IMR-90 (cell line): Measurements from ENCODE around the gene CDX2. TPM values are rescaled to one million over a fixed set of nuclear protein-coding genes. Genes with fewer than 3 reads are reported as not detected.

Experiments
- ATAC-seq: fragments of 200-7000 bp; cut with Tn5 transposase; 2 replicates; pipeline ENCODE4 v1.9.1; 2020; ENCODE audit warnings: low read depth, mild to moderate bottlenecking, moderate library complexity
- BruUV-seq: library from RNA; stranded (reverse); fragments of 400-500 nt; replicated peaks from 2 replicates; lab custom pipeline; 2021; lab: Mats Ljungman, UMichigan
- CTCF ChIA-PET: fragments of 300-600 bp; formaldehyde crosslinking; extraction: SDS; loops from one replicate; lab custom pipeline; 2021; ENCODE audit warnings: antibody characterized with exemption; lab: Yijun Ruan, JAX
- POLR2A ChIA-PET: fragments of 300-600 bp; sonication (Branson Sonifier 250); formaldehyde crosslinking; loops from one replicate; lab custom pipeline; 2022; ENCODE audit warnings: antibody characterized with exemption; ENCODE audit not compliant: unreplicated experiment; lab: Charles Lee
- DNase-seq: peaks from one replicate; pipeline ENCODE4 v3.0.0; 2013
- H2AFZ ChIP-seq: replicated peaks from 2 replicates; pipeline ENCODE3; 2013; ENCODE audit warnings: low read length, mild to moderate bottlenecking; ENCODE audit not compliant: poor library complexity
- H2AK5ac ChIP-seq: 2 replicates; pipeline ENCODE4 v1.6.1; 2013; ENCODE audit warnings: low read depth, low read length, inconsistent platforms
- H2AK9ac ChIP-seq: replicated peaks from 2 replicates; pipeline ENCODE3; 2013; ENCODE audit warnings: mild to moderate bottlenecking, low read depth, low read length, moderate library complexity; ENCODE audit not compliant: poor library complexity
- H2BK120ac ChIP-seq: 2 replicates; pipeline ENCODE4 v1.6.1; 2013; ENCODE audit warnings: low read depth, low read length, inconsistent platforms
- H2BK15ac ChIP-seq: 3 replicates; pipeline ENCODE4 v1.6.1; 2013; ENCODE audit warnings: low read depth, low read length, inconsistent platforms
- H2BK20ac ChIP-seq: 2 replicates; pipeline ENCODE4 v1.6.1; 2013; ENCODE audit warnings: low read depth, mild to moderate bottlenecking, inconsistent platforms, low read length, moderate library complexity
- H2BK5ac ChIP-seq: 2 replicates; pipeline ENCODE4 v1.6.1; 2013; ENCODE audit warnings: mild to moderate bottlenecking, low read depth, low read length, inconsistent platforms; ENCODE audit not compliant: poor library complexity, severe bottlenecking
- H3K14ac ChIP-seq: replicated peaks from 2 replicates; pipeline ENCODE4 v1.6.1; 2013; ENCODE audit warnings: low read depth, low read length, inconsistent platforms
- H3K18ac ChIP-seq: 2 replicates; pipeline ENCODE4 v1.6.1; 2013; ENCODE audit warnings: low read depth, low read length, control low read depth
- H3K23ac ChIP-seq: 2 replicates; pipeline ENCODE4 v1.6.1; 2013; ENCODE audit warnings: low read depth, low read length, inconsistent platforms
- H3K27ac ChIP-seq: 2 replicates; pipeline ENCODE4 v1.5.1; 2013; ENCODE audit warnings: mild to moderate bottlenecking, control low read depth, low read length; ENCODE audit not compliant: insufficient read depth
- H3K27me3 ChIP-seq: 2 replicates; pipeline ENCODE4 v1.6.1; 2013; ENCODE audit warnings: low read length; ENCODE audit not compliant: control insufficient read depth, insufficient read depth
- H3K36me3 ChIP-seq: 2 replicates; pipeline ENCODE4 v1.6.1; 2013; ENCODE audit warnings: low read length, mixed read lengths; ENCODE audit not compliant: control insufficient read depth, insufficient read depth
- H3K4ac ChIP-seq: 2 replicates; pipeline ENCODE4 v1.6.1; 2013; ENCODE audit warnings: low read depth, low read length, inconsistent platforms
- H3K4me1 ChIP-seq: 2 replicates; pipeline ENCODE4 v1.6.1; 2013; ENCODE audit warnings: low read length, mixed read lengths; ENCODE audit not compliant: control insufficient read depth, insufficient read depth
- H3K4me2 ChIP-seq: 2 replicates; pipeline ENCODE4 v1.6.1; 2013; ENCODE audit warnings: low read depth, mild to moderate bottlenecking, control low read depth, low read length, moderate library complexity
- H3K4me3 ChIP-seq: 2 replicates; pipeline ENCODE4 v1.5.1; 2013; ENCODE audit warnings: low read depth, mild to moderate bottlenecking, control low read depth, low read length, moderate library complexity; ENCODE audit not compliant: insufficient read depth
- H3K56ac ChIP-seq: 2 replicates; pipeline ENCODE4 v1.6.1; 2013; ENCODE audit warnings: low read length, inconsistent platforms; ENCODE audit not compliant: insufficient read depth; ENCODE audit errors: extremely low read depth
- H3K79me1 ChIP-seq, 2 experiments: 2 replicates each; pipeline ENCODE4 v1.6.1; 2013; ENCODE audit warnings: low read length in 2 of 2, inconsistent platforms in 1 of 2, low read depth in 1 of 2
- H3K9ac ChIP-seq: 2 replicates; pipeline ENCODE4 v1.6.1; 2013; ENCODE audit warnings: low read depth, low read length, control low read depth
- H3K9me1 ChIP-seq: 2 replicates; pipeline ENCODE4 v1.6.1; 2013; ENCODE audit warnings: low read length, inconsistent platforms; ENCODE audit not compliant: insufficient read depth
- H3K9me3 ChIP-seq: 2 replicates; pipeline ENCODE4 v1.6.1; 2013; ENCODE audit warnings: low read length; ENCODE audit not compliant: control insufficient read depth, insufficient read depth
- H4K20me1 ChIP-seq: 2 replicates; pipeline ENCODE4 v1.6.1; 2013; ENCODE audit warnings: low read length, inconsistent platforms; ENCODE audit not compliant: insufficient read depth
- H4K5ac ChIP-seq: 2 replicates; pipeline ENCODE4 v1.6.1; 2013; ENCODE audit warnings: mild to moderate bottlenecking, low read depth, low read length, control low read depth
- H4K8ac ChIP-seq, 2 experiments: 2 replicates each; pipeline ENCODE4 v1.6.1; 2013; ENCODE audit warnings: low read depth in 2 of 2, low read length in 2 of 2, control low read depth in 1 of 2, inconsistent platforms in 1 of 2
- H4K91ac ChIP-seq: 2 replicates; pipeline ENCODE4 v1.6.1; 2013; ENCODE audit warnings: low read depth, low read length, inconsistent platforms; ENCODE audit not compliant: insufficient read depth
- RFX5 ChIP-seq: IDR thresholded peaks from 2 replicates; pipeline ENCODE4 v1.8.0; 2012; ENCODE audit warnings: low read depth, mild to moderate bottlenecking, low read length, moderate library complexity
- SMC3 ChIP-seq: fragments of 150-350 bp; IDR thresholded peaks from 2 replicates; pipeline ENCODE4 v1.6.1; 2016; ENCODE audit warnings: low read depth, mild to moderate bottlenecking, antibody characterized with exemption, low read length, moderate library complexity
- USF2 ChIP-seq: fragments of 150-350 bp; IDR thresholded peaks from 2 replicates; pipeline ENCODE4 v1.6.1; 2017; ENCODE audit warnings: mild to moderate bottlenecking, antibody characterized with exemption, low read length, low read depth
- WGBS, 2 experiments: methylation state at CpG; one replicate each; pipeline versions ENCODE4 v1.1.5 to v1.1.7; 2013; ENCODE audit warnings: missing lambda C conversion rate in 2 of 2; ENCODE audit not compliant: insufficient read length in 1 of 2; ENCODE audit errors: extremely low coverage in 2 of 2; 5-methylcytosine and 5-hydroxymethylcytosine counted together
- dilution Hi-C: fragments of 300-500 bp; cut with HindIII; formaldehyde crosslinking; loops from one replicate; pipeline ENCODE4 v1.14.3; 2018; ENCODE audit warnings: low sequenced_read_pairs; ENCODE audit not compliant: unreplicated experiment
- in situ Hi-C: fragments of 300-500 bp; cut with MboI; formaldehyde crosslinking; loops from 3 replicates; pipeline ENCODE4 v1.14.3; 2019; ENCODE audit warnings: low sequenced_read_pairs, inconsistent platforms, mixed read lengths
- intact Hi-C: fragments of 100-400 bp; cut with micrococcal nuclease; formaldehyde crosslinking; loops from 2 replicates; pipeline ENCODE4 v1.10.0; 2022
- microRNA-seq, 2 experiments: library from miRNA; stranded (forward) in 1 of 2; unstranded in 1 of 2; fragments of 10-50 nt in 1 of 2; fragments of <30 nt in 1 of 2; gene quantifications in 1 of 2; microRNA quantifications in 1 of 2; one replicate each; pipeline versions ENCODE3 to v1.1.0; 2013 to 2020; ENCODE audit not compliant: insufficient read depth in 1 of 2, insufficient read length in 1 of 2, unreplicated experiment in 1 of 2
- polyA plus RNA-seq, 3 experiments: library from polyadenylated mRNA; depleted of rRNA; stranded (reverse); fragments of >200 nt; gene quantifications; 2 replicates each; pipeline ENCODE4 v1.2.3, GENCODE V29; 2012; ENCODE audit warnings: low replicate concordance in 1 of 3
- small RNA-seq, 5 experiments: library from RNA; depleted of rRNA; stranded (forward); fragments of <200 nt; gene quantifications; one replicate each; pipeline ENCODE3, GENCODE V24; 2012
- total RNA-seq: library from RNA; depleted of rRNA; stranded (reverse); fragments of >200 nt; gene quantifications from 2 replicates; pipeline ENCODE4 v1.2.3, GENCODE V29; 2012; rRNA removed

CDX2 gene
- total and polyA plus RNA-seq, 2 of the 4 experiments (the other 2 are of a cell fraction) = not detected

GRCh38 chr13:27911521-27911920, 57.6 kb downstream of the CDX2 start:
- H3K4ac ChIP-seq = no peak overlapping the region
- DNase-seq (no peak), ATAC-seq (no peak)
- H3K18ac ChIP-seq = no peak overlapping the region
- no peak overlapping the region for H2AFZ ChIP-seq
- no peak overlapping the region for H2BK120ac ChIP-seq
- intact Hi-C loops (no loop called here), in situ Hi-C loops (no loop called here), dilution Hi-C loops (no loop called here)
- H3K4me1 ChIP-seq = no peaks in the 10 kb centered on the region
- no CpG with 5 or more reads among the region's 2 CpGs for WGBS, 2 experiments
- TF ChIP-seq USF2 (no peak), SMC3 (no peak), RFX5 (no peak)
- no peak overlapping the region for H2AK5ac ChIP-seq
- no peak overlapping the region for H3K4me3 ChIP-seq
- no peak overlapping the region for H2AK9ac ChIP-seq
- H3K27me3 ChIP-seq = peaks cover 29% of the 10 kb centered on the region
- no peak overlapping the region for H3K56ac ChIP-seq
- H3K9me1 ChIP-seq = peaks cover 3% of the 10 kb centered on the region; the same call in 1 of the 2 replicates
- H3K79me1 ChIP-seq = no peaks in the 10 kb centered on the region
- no peak overlapping the region for H3K4me2 ChIP-seq
- H2BK15ac ChIP-seq = no peak overlapping the region
- H3K27ac ChIP-seq = no peak overlapping the region
- BruUV-seq = no TSS peak
- H2BK5ac ChIP-seq = no peak overlapping the region
- no peak overlapping the region for H3K9ac ChIP-seq
- no peaks in the 10 kb centered on the region for H3K36me3 ChIP-seq
- H4K5ac ChIP-seq = no peak overlapping the region
- no peak overlapping the region for H4K8ac ChIP-seq
- H3K23ac ChIP-seq = no peak overlapping the region
- H4K20me1 ChIP-seq = no peaks in the 10 kb centered on the region
- no peak overlapping the region for H2BK20ac ChIP-seq
- no peak overlapping the region for H4K91ac ChIP-seq
- peaks cover 2% of the 10 kb centered on the region; the same call in 1 of the 2 replicates for H3K9me3 ChIP-seq
- no peak overlapping the region for H3K14ac ChIP-seq
- ChIA-PET POLR2A (no interaction called here), CTCF (no interaction called here)

Small RNAs within 50 kb of the gene (microRNA-seq; reads per million reads assigned to microRNA genes)
- gene ATP5F1EP2 (ENCODE audit: insufficient read depth, insufficient read length) = not detected
- not detected for gene RN7SL272P (ENCODE audit: insufficient read depth, insufficient read length)

Small RNAs within 50 kb of the gene (small RNA-seq; reads per million reads assigned to genes)
- gene ATP5F1EP2 (0 reads per million in 5 experiments), gene RN7SL272P (0 reads per million in 5 experiments)

Other genes with a start within 250 kb of the CDX2 start
- not detected in 2 replicates for gene GSX1, start 176.8 kb downstream of the CDX2 start, total RNA-seq
- not detected in 2 replicates for gene GSX1, start 176.8 kb downstream of the CDX2 start, polyA plus RNA-seq (2012; rRNA removed)
- gene PDX1, start 49.3 kb downstream of the CDX2 start, total RNA-seq = not detected in 2 replicates
- gene PDX1, start 49.3 kb downstream of the CDX2 start, polyA plus RNA-seq (2012; rRNA removed) = not detected in 2 replicates
- not detected in 2 replicates for gene URAD, start 19.4 kb upstream of the CDX2 start, total RNA-seq
- gene URAD, start 19.4 kb upstream of the CDX2 start, polyA plus RNA-seq (2012; rRNA removed) = not detected in 2 replicates
- gene FLT3, start 131.3 kb upstream of the CDX2 start, total RNA-seq = not detected in 2 replicates
- not detected in 2 replicates for gene FLT3, start 131.3 kb upstream of the CDX2 start, polyA plus RNA-seq (2012; rRNA removed)
- gene PAN3, start 169.2 kb upstream of the CDX2 start, total RNA-seq = 12.8 and 15.1 TPM in 2 replicates
- 5.1 and 6.6 TPM in 2 replicates for gene PAN3, start 169.2 kb upstream of the CDX2 start, polyA plus RNA-seq (2012; rRNA removed)